HEK293T (cell line): Measurements from ENCODE around the gene MCRS1.

ENCODE experiments used
- CTBP1 ChIP-seq: fragments of 450-650 bp; IDR thresholded peaks from 2 replicates; pipeline ENCODE4 v1.6.1; 2016; ENCODE audit warnings: borderline replicate concordance
- ELF4 ChIP-seq: fragments of 450-650 bp; IDR thresholded peaks from 2 replicates; pipeline ENCODE4 v1.6.1; 2017; ENCODE audit warnings: antibody characterized with exemption
- FOXA1 ChIP-seq: fragments of 450-650 bp; IDR thresholded peaks from 2 replicates; pipeline ENCODE4 v1.6.1; 2016; ENCODE audit warnings: mild to moderate bottlenecking
- FOXM1 ChIP-seq: fragments of 450-650 bp; IDR thresholded peaks from 2 replicates; pipeline ENCODE4 v1.6.1; 2017; ENCODE audit warnings: mild to moderate bottlenecking, borderline replicate concordance
- HDGF ChIP-seq: fragments of 450-650 bp; IDR thresholded peaks from 2 replicates; pipeline ENCODE4 v1.6.1; 2017; ENCODE audit warnings: antibody characterized with exemption, borderline replicate concordance
- L3MBTL2 ChIP-seq: fragments of 450-650 bp; conservative IDR thresholded peaks from 2 replicates; pipeline ENCODE4 v1.6.1; 2016; ENCODE audit warnings: mild to moderate bottlenecking
- LEF1 ChIP-seq: fragments of 450-650 bp; IDR thresholded peaks from 2 replicates; pipeline ENCODE4 v1.6.1; 2017; ENCODE audit warnings: mild to moderate bottlenecking, borderline replicate concordance
- SP1 ChIP-seq: fragments of 450-650 bp; IDR thresholded peaks from 2 replicates; pipeline ENCODE4 v1.6.1; 2017
- TARDBP ChIP-seq: fragments of 450-650 bp; IDR thresholded peaks from 2 replicates; pipeline ENCODE4 v1.6.1; 2016

DNA sequence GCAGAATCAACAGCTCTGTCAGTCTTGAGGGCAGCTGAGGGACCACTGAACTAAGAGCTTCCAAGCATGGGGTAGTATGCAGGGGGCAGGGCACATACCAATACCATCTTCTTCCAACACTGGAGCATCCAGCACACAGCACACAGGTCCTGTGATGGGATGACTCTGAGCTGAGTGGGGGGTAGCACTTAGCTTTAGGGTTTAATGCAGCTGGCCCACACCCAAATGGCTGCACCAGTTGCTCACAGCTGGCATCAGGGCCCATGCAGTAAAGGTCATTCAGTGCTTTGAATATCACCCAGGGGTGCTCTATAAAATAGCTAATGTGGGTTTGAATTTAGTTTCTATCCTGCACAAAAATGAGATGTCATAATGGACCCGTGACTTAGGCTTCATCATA, 35.8 kb upstream of the MCRS1 start:
- TF ChIP-seq FOXA1 (no peak), CTBP1 (no peak), LEF1 (no peak), HDGF (no peak), L3MBTL2 (no peak), ELF4 (no peak), TARDBP (no peak), SP1 (no peak), FOXM1 (no peak)
